Mesothelial cell of epicardium (in vitro differentiated cells): ENCODE results near the gene EEF2. TPM values are rescaled to one million over a fixed set of nuclear protein-coding genes. Genes with fewer than 3 reads are reported as not detected.

Experiments used
- DNase-seq, 2 experiments: peaks; one replicate each; pipeline ENCODE4 v3.0.0; 2021; ENCODE audit warnings: low spot score in 2 of 2; ENCODE audit not compliant: unreplicated experiment in 2 of 2
- H3K27ac Mint-ChIP-seq: 2 replicates; pipeline ENCODE4 v1.8.0; 2021; ENCODE audit warnings: mixed read lengths
- H3K27me3 Mint-ChIP-seq: 2 replicates; pipeline ENCODE4 v1.8.0; 2021; ENCODE audit warnings: low read depth, mixed read lengths
- H3K36me3 Mint-ChIP-seq: 2 replicates; pipeline ENCODE4 v1.8.0; 2021; ENCODE audit warnings: mixed read lengths
- H3K4me1 Mint-ChIP-seq: 2 replicates; pipeline ENCODE4 v1.8.0; 2021; ENCODE audit warnings: mixed read lengths
- H3K4me3 Mint-ChIP-seq: 2 replicates; pipeline ENCODE4 v1.8.0; 2021; ENCODE audit warnings: mild to moderate bottlenecking, moderate library complexity, mixed read lengths
- H3K9me3 Mint-ChIP-seq: 2 replicates; pipeline ENCODE4 v1.8.0; 2021; ENCODE audit warnings: mixed read lengths
- microRNA-seq: library from miRNA; unstranded; fragments of <30 nt; microRNA quantifications from one replicate; pipeline ENCODE4 v1.2.0, GENCODE V29; 2021; ENCODE audit warnings: inconsistent platforms, mixed read lengths
- total RNA-seq: library from RNA; stranded (reverse); gene quantifications from 3 replicates; pipeline ENCODE4 v1.2.1, GENCODE V29; 2021
- TF ChIP-seq, protein P1 (sequence below): fragments of 200-600 bp; sonication (generic); IDR thresholded peaks from one replicate; pipeline ENCODE4 v1.5.0; 2021; ENCODE audit warnings: antibody characterized with exemption; ENCODE audit not compliant: unreplicated experiment

The EEF2 gene
- total RNA-seq, 1 donor from 2014 or later = 2,808 TPM

DNA sequence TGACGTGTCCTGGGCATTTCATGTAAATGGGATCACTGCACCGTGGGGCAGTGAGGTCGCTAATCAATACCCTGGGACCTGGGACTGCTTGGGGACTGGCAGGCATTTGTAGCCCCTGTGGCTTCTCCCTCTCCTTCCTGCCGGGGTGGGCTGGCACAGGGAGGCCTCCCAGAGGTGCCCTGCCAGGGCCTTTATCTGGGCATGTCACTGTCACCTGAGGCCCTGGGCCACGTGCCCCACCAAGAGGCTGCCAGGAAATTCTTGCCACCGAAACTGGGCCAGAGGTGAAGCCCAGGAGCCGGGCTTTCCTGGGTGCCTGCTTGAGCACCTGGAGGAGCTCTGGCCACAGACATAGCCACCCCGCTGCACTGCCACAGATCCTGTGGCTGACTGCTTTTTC lies 54.2 kb downstream of the EEF2 start:
- TF ChIP-seq, protein P1, sequence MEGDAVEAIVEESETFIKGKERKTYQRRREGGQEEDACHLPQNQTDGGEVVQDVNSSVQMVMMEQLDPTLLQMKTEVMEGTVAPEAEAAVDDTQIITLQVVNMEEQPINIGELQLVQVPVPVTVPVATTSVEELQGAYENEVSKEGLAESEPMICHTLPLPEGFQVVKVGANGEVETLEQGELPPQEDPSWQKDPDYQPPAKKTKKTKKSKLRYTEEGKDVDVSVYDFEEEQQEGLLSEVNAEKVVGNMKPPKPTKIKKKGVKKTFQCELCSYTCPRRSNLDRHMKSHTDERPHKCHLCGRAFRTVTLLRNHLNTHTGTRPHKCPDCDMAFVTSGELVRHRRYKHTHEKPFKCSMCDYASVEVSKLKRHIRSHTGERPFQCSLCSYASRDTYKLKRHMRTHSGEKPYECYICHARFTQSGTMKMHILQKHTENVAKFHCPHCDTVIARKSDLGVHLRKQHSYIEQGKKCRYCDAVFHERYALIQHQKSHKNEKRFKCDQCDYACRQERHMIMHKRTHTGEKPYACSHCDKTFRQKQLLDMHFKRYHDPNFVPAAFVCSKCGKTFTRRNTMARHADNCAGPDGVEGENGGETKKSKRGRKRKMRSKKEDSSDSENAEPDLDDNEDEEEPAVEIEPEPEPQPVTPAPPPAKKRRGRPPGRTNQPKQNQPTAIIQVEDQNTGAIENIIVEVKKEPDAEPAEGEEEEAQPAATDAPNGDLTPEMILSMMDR = no peak
- H3K36me3 Mint-ChIP-seq = no peaks in the 10 kb centered on the region
- H3K27me3 Mint-ChIP-seq = peaks cover 31% of the 10 kb centered on the region
- no peaks in the 10 kb centered on the region for H3K9me3 Mint-ChIP-seq
- no peak overlapping the region for H3K27ac Mint-ChIP-seq
- H3K4me1 Mint-ChIP-seq = peaks cover 2% of the 10 kb centered on the region
- no peak for DNase-seq
- H3K4me3 Mint-ChIP-seq = no peak overlapping the region

Small RNA genes within 50 kb of the gene (microRNA-seq; reads per million reads assigned to microRNA genes)
- not detected for gene MIR637

Other genes starting within 250 kb of the EEF2 start
- gene APBA3, start 223.8 kb downstream of the EEF2 start, total RNA-seq = 22.1 to 25.2 TPM (median 23.5 TPM) in 3 replicates
- gene MRPL54, start 222.8 kb downstream of the EEF2 start, total RNA-seq = 26.8 to 30.2 TPM (median 27.6 TPM) in 3 replicates
- not detected in 3 replicates for gene RAX2, start 213.2 kb downstream of the EEF2 start, total RNA-seq
- 3.7 to 5.0 TPM (median 4.0 TPM) in 3 replicates for gene MATK, start 199.1 kb downstream of the EEF2 start, total RNA-seq
- 2.6 to 3.6 TPM (median 3.0 TPM) in 3 replicates for gene ZFR2, start 116.4 kb downstream of the EEF2 start, total RNA-seq
- gene ATCAY, start 104.8 kb downstream of the EEF2 start, total RNA-seq = 0.18 TPM in 1 of 3 replicates, not detected in the others
- gene NMRK2, start 52.4 kb downstream of the EEF2 start, total RNA-seq = not detected in 3 replicates
- gene DAPK3, start 14.4 kb downstream of the EEF2 start, total RNA-seq = 127 to 135 TPM (median 131 TPM) in 3 replicates
- 47.9 to 50.1 TPM (median 48.0 TPM) in 3 replicates for gene PIAS4, start 22.3 kb upstream of the EEF2 start, total RNA-seq
- 27.3 to 27.9 TPM (median 27.7 TPM) in 3 replicates for gene ZBTB7A, start 81.4 kb upstream of the EEF2 start, total RNA-seq
- 147 to 161 TPM (median 152 TPM) in 3 replicates for gene MAP2K2, start 138.7 kb upstream of the EEF2 start, total RNA-seq
- not detected in 3 replicates for gene CREB3L3, start 168.2 kb upstream of the EEF2 start, total RNA-seq
- 25.4 to 31.9 TPM (median 25.6 TPM) in 3 replicates for gene SIRT6, start 197.1 kb upstream of the EEF2 start, total RNA-seq
- gene ANKRD24, start 197.2 kb upstream of the EEF2 start, total RNA-seq = 0.75 to 0.98 TPM (median 0.86 TPM) in 3 replicates
- gene EBI3, start 244.1 kb upstream of the EEF2 start, total RNA-seq = 0.22 to 0.96 TPM (median 0.68 TPM) in 3 replicates